Activated effector memory CD4-positive, alpha-beta T cell treated with anti-CD3 and anti-CD28 coated beads, Interleukin-2, amount 50 U/mL, for 16 hours (primary cell): ENCODE measurements around the gene TUFT1.
"Not testable (repeated sequence)": the region's sequence is repeated elsewhere in the genome, so short reads cannot be mapped to it uniquely, and the experiment has no call there.

Experiments
- DNase-seq: peaks from one replicate; pipeline ENCODE4 v3.0.0-alpha.2; 2020

TUFT1 gene

DNA sequence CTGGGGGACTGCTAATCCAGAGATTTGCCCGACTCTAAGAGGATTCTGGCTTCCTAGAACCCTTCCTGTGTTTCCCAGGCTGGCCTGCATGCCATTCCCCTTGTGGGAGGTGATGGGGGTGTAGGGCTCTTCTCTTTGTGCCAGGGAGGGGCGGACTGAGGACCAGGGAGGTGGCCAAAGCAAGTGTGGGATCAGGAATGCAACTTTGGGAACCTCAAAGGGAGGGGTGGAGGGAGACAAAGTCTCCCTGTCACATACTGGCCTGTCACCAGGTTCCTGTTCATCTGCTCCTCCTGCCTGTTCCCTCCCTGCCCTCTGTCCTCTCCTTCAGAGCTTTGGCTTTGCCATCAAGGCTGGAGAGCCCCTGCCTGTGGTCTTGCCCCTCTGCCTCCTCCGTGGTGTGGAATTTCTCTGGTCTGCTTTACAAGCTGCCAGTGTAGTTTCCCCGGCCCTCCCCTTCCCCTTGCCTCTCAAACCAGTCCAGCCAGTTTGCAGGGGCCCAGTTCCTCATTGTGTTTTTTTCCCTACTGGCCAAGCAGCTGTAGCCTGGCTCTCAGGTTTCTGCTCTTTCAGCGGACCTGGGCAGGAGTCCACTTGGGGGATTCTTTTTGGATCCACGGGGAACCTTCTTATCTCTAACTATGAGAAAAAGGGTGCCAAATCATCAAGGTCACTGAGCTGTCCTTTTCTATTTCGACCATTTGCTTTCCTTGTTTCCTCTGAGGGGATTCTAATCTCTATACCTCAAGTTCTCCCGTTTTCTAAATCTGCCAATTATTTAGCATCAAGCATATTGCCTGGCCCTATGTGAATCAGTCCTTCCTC lies 27.1 kb upstream of the TUFT1 start:
- no peak for DNase-seq

GRCh38 chr1:151513626-151514121 lies 26.4 kb upstream of the TUFT1 start:
- peak; percentile 67 for DNase-seq

DNA sequence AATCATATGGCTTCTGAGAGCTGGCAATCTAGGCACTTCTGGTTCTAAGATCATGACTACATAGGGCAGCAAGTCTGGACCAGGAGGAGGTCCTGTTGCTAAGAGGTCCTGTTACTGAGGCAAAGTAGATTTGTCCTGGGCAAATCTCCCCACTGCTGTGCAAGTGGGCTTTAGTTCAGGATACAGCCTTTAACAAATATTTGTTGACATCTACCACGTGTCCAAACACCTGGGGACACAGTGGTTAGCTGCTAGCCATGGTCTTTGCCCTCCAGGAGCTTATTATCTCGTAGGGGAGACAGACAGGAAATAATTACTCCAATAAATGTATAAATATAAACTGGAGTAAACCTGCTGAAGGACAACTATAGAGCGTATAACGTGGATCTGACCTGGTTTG lies 25.7 kb upstream of the TUFT1 start:
- DNase-seq: no peak

- DNase-seq: no peak
Observed at GRCh38 chr1:151515265-151515664, 24.8 kb upstream of the TUFT1 start.

DNA sequence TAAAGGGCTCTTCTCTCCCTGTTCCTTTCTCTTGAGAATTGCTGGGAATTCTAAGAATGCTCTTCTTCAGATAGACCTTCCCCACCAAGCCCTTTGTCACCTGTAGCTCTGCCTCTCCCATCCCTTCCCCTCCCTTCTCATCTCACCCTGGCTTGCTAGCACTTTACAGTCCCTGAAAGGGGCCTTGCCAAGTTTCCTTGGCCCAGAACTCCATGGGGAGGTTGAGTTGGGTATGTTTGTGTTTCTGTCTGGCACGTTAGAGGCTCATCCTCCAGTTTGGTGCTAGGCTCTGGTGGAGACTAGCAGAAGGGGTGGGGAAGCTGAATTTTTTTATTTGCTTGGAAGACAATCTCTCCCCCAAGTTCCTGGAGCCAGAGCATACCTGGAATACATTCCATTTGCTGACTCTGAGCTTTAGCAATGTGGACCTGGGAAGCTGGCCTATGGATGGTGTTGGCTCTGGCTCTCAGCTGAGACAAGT lies 24.0 kb upstream of the TUFT1 start:
- DNase-seq: no peak

DNA sequence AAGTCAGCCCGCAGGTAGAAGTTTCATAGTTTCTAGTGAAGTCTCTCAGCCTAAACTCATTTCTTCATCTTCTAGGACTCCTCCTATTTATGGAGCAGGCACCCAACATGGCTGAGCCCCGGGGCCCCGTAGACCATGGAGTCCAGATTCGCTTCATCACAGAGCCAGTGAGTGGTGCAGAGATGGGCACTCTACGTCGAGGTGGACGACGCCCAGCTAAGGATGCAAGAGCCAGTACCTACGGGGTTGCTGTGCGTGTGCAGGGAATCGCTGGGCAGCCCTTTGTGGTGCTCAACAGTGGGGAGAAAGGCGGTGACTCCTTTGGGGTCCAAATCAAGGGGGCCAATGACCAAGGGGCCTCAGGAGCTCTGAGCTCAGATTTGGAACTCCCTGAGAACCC lies 21.7 kb upstream of the TUFT1 start:
- DNase-seq: no peak

DNA sequence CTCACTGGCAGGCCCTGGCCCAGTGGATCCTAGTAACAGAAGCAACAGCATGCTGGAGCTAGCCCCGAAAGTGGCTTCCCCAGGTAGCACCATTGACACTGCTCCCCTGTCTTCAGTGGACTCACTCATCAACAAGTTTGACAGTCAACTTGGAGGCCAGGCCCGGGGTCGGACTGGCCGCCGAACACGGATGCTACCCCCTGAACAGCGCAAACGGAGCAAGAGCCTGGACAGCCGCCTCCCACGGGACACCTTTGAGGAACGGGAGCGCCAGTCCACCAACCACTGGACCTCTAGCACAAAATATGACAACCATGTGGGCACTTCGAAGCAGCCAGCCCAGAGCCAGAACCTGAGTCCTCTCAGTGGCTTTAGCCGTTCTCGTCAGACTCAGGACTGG lies 21.2 kb upstream of the TUFT1 start:
- DNase-seq: no peak

- DNase-seq: no peak
Observed at GRCh38 chr1:151519667-151520066, 20.4 kb upstream of the TUFT1 start.

DNA sequence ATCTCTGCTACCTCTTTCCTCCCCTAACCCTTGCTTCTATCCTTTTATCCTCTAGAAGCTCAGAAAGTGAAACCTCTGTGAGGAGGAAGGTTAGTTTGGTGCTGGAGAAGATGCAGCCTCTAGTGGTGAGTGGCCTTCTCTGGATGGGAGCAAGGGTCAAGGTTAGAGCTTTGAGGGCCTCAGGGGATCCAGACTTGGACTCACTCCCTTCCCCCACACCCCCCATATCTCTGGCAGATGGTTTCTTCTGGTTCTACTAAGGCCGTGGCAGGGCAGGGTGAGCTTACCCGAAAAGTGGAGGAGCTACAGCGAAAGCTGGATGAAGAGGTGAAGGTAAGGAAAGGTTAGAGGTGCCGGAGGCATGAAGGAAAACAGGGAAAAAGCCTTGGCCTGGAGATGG lies 19.8 kb upstream of the TUFT1 start:
- DNase-seq: no peak

DNA sequence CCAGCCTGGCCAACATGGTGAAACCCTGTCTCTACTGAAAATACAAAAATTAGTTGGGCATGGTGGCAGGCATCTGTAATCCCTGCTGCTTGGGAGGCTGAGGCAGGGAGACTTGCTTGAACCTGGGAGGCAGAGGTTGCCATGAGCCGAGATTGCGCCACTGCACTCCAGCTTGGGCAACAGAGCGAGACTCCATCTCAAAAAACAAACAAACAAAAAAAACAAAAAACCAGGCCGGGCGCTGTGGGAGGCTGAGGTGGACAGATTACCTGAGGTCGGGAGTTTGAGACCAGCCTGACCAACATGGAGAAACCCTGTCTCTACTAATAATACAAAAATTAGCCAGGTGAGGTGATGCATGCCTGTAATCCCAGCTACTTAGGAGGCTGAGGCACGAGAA lies 17.7 kb upstream of the TUFT1 start:
- DNase-seq: not testable (repeated sequence)

GRCh38 chr1:151523326-151523725 lies 16.8 kb upstream of the TUFT1 start:
- no peak for DNase-seq

GRCh38 chr1:151524736-151525135 lies 15.4 kb upstream of the TUFT1 start:
- DNase-seq: no peak

- peak; percentile 17 for DNase-seq
Observed at GRCh38 chr1:151526735-151527525, 13.2 kb upstream of the TUFT1 start.

- DNase-seq: peak; percentile 50
Observed at GRCh38 chr1:151529211-151529702, 10.9 kb upstream of the TUFT1 start.

- no peak for DNase-seq
Observed at GRCh38 chr1:151529781-151530180, 10.3 kb upstream of the TUFT1 start.

- DNase-seq: no peak
Observed at GRCh38 chr1:151530461-151530860, 9.6 kb upstream of the TUFT1 start.

- peak; percentile 48 for DNase-seq
Observed at GRCh38 chr1:151533870-151534269, 6.2 kb upstream of the TUFT1 start.

DNA sequence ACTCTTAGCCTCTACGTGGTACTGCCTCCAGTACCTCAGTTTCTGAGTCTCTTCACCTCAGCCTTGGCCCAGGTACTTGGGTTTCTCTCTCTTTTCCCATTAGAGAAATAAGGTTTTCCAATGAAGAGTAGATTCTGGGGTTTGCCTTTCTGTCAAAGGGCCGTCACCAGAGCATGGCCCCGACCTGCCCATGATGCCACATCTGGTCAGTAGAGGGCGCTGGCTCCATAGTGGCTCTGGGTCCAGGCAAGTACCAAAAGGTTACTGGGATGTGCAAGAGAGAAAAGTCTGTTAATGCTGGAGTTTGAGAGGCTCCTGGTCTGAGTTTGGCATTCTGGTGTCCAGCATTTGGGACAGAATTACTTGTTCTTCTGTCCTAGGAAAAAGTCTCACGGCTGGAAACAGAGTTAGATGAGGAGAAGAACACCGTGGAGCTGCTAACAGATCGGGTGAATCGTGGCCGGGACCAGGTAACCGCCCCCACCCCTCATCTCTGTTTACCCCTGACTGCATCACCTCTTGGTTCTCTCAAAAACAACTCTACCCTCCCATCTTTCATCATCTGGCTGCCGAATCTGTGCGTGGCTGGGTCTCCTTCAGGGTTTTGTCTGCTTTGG lies 5.3 kb upstream of the TUFT1 start:
- DNase-seq: peak; percentile 92

DNA sequence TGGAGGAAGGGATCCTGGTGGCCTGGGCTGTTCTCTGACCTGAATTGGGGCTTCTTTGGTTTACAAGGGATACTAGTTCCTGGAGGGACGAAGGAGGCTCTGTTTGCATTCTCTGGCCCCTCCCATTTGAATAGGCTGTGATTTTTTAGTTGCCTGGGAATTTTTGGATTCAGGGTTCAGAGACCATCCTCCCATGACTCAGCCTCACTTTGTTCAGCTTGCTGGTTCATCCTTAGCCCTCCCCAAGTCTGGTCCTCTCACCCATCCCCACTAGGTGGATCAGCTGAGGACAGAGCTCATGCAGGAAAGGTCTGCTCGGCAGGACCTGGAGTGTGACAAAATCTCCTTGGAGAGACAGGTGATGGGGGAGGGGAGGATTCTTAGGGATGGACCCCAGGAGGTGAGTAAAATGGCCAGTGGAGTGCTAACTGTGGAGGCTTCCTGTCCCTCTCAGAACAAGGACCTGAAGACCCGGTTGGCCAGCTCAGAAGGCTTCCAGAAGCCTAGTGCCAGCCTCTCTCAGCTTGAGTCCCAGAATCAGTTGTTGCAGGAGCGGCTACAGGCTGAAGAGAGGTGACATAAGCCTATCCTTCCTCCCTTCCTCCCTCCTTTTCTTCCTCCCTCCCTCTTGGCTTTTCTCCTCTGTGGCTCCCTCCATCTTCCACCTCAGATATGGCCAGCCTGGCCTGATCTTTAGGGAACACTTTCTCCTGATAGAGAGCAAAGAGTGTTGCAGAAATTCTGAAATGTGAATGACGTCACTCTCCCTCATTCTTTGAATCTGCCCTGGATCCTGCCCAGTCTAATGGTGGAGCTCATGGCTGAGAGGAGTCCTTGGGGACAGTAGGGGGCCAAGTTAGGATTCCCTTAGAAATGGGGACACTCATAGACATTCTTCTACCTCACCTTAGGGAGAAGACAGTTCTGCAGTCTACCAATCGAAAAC lies 4.5 kb upstream of the TUFT1 start:
- DNase-seq: no peak

GRCh38 chr1:151536499-151536898 lies 3.6 kb upstream of the TUFT1 start:
- DNase-seq: peak; percentile 43

DNA sequence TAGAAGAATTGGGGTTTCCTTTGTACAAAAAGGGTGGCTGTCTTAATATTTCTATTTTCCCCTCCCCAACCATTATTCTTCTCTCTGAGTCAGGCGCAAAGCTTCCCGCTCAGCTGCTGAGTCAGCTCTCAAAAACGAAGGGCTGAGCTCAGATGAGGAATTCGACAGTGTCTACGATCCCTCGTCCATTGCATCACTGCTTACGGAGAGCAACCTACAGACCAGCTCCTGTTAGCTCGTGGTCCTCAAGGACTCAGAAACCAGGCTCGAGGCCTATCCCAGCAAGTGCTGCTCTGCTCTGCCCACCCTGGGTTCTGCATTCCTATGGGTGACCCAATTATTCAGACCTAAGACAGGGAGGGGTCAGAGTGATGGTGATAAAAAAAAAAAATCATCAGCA lies 3.0 kb upstream of the TUFT1 start:
- DNase-seq: peak; percentile 31
